Measurements from ENCODE around the gene CHST11. TPM values are rescaled to one million over a fixed set of nuclear protein-coding genes. Genes with fewer than 3 reads are reported as not detected.

CHST11 gene
- polyA plus RNA-seq, 1 donor (not counting 4 experiments of a cell fraction or from before 2014, with no cell fraction given): 11.9 TPM

- Histone ChIP-seq H3K4me1 (ENCODE audit: control insufficient read depth, extremely low read depth, insufficient read depth, low read length) (no peaks in the 10 kb centered on the region), H3K36me3 (ENCODE audit: control insufficient read depth in 2 of 2, extremely low read depth in 1 of 2, insufficient read depth in 2 of 2, low read length in 2 of 2) (peaks cover 0 to under 1% of the 10 kb centered on the region in 2 experiments), H4K20me1 (ENCODE audit: control insufficient read depth, extremely low read depth, insufficient read depth, low read length) (no peaks in the 10 kb centered on the region), H3K79me2 (ENCODE audit: control insufficient read depth, insufficient read depth, low read length) (no peaks in the 10 kb centered on the region), H3K9me1 (ENCODE audit: control insufficient read depth, extremely low read depth, insufficient read depth, low read length) (no peaks in the 10 kb centered on the region), H3K27ac (ENCODE audit: control insufficient read depth, insufficient read depth, low read length) (no peak overlapping the region), H3K4me3 (ENCODE audit: control insufficient read depth in 2 of 3, extremely low read depth in 1 of 3, insufficient read depth in 2 of 3, low read depth in 1 of 3, low read length in 3 of 3) (no peak overlapping the region), H2AFZ (ENCODE audit: control insufficient read depth, low read length) (no peak overlapping the region), H3K9ac (ENCODE audit: control insufficient read depth, extremely low read depth, insufficient read depth, low read length) (no peak overlapping the region), H3K9me3 (ENCODE audit: control insufficient read depth, low read depth, low read length) (no peaks in the 10 kb centered on the region), H3K27me3 (ENCODE audit: control insufficient read depth, extremely low read depth, insufficient read depth, low read length) (no peaks in the 10 kb centered on the region), H3K4me2 (ENCODE audit: control insufficient read depth, extremely low read depth, insufficient read depth, low read depth, low read length) (no peak overlapping the region)
- DNase-seq (ENCODE audit: low read depth, low spot score): no peak
- FAIRE-seq: no peak
- dilution Hi-C loops (cut with MboI; ENCODE audit: extremely low pct_ligation_motif_present, low sequenced_read_pairs): no loop called here
- no peak for TF ChIP-seq EZH2 (IDR thresholded peaks at IDR 0.05; ENCODE audit: low read length)
- no peak for TF ChIP-seq CTCF (optimal IDR thresholded peaks at IDR 0.05 in 1 of 3, IDR thresholded peaks at IDR 0.05 in 1 of 3, conservative IDR thresholded peaks at IDR 0.05 in 1 of 3; ENCODE audit: extremely low read depth in 1 of 3, insufficient read depth in 2 of 3, low read length in 3 of 3)
Observed at GRCh38 chr12:104623883-104624282, 167.1 kb downstream of the CHST11 start.

GRCh38 chr12:104624529-104624928 is 167.8 kb downstream of the CHST11 start:
- dilution Hi-C loops (cut with MboI; ENCODE audit: extremely low pct_ligation_motif_present, low sequenced_read_pairs): no loop called here
- Histone ChIP-seq H2AFZ (ENCODE audit: control insufficient read depth, low read length) (no peak overlapping the region), H3K9me3 (ENCODE audit: control insufficient read depth, low read depth, low read length) (no peaks in the 10 kb centered on the region), H3K4me1 (ENCODE audit: control insufficient read depth, extremely low read depth, insufficient read depth, low read length) (no peaks in the 10 kb centered on the region), H3K9me1 (ENCODE audit: control insufficient read depth, extremely low read depth, insufficient read depth, low read length) (no peaks in the 10 kb centered on the region), H3K4me3 (ENCODE audit: control insufficient read depth in 2 of 3, extremely low read depth in 1 of 3, insufficient read depth in 2 of 3, low read depth in 1 of 3, low read length in 3 of 3) (no peak overlapping the region), H3K9ac (ENCODE audit: control insufficient read depth, extremely low read depth, insufficient read depth, low read length) (no peak overlapping the region), H3K27ac (ENCODE audit: control insufficient read depth, insufficient read depth, low read length) (no peak overlapping the region), H3K79me2 (ENCODE audit: control insufficient read depth, insufficient read depth, low read length) (no peaks in the 10 kb centered on the region), H3K4me2 (ENCODE audit: control insufficient read depth, extremely low read depth, insufficient read depth, low read depth, low read length) (no peak overlapping the region), H4K20me1 (ENCODE audit: control insufficient read depth, extremely low read depth, insufficient read depth, low read length) (no peaks in the 10 kb centered on the region), H3K27me3 (ENCODE audit: control insufficient read depth, extremely low read depth, insufficient read depth, low read length) (no peaks in the 10 kb centered on the region), H3K36me3 (ENCODE audit: control insufficient read depth in 2 of 2, extremely low read depth in 1 of 2, insufficient read depth in 2 of 2, low read length in 2 of 2) (no peaks in the 10 kb centered on the region)
- TF ChIP-seq EZH2 (IDR thresholded peaks at IDR 0.05; ENCODE audit: low read length): no peak
- FAIRE-seq (no peak), DNase-seq (ENCODE audit: low read depth, low spot score) (no peak)
